HG02623 (cell line): ENCODE measurements around the gene SYP.
A peak's percentile ranks its signal among the peaks of the same experiment; 100 is the strongest.
"Not testable (repeated sequence)": the region's sequence is repeated elsewhere in the genome, so short reads cannot be mapped to it uniquely, and the experiment has no call there.

Experiments used
- ATAC-seq: cut with Tn5 transposase; IDR thresholded peaks from one replicate; pipeline ENCODE4 v1.9.1; 2021; ENCODE audit warnings: moderate library complexity; ENCODE audit not compliant: unreplicated experiment

SYP gene

DNA sequence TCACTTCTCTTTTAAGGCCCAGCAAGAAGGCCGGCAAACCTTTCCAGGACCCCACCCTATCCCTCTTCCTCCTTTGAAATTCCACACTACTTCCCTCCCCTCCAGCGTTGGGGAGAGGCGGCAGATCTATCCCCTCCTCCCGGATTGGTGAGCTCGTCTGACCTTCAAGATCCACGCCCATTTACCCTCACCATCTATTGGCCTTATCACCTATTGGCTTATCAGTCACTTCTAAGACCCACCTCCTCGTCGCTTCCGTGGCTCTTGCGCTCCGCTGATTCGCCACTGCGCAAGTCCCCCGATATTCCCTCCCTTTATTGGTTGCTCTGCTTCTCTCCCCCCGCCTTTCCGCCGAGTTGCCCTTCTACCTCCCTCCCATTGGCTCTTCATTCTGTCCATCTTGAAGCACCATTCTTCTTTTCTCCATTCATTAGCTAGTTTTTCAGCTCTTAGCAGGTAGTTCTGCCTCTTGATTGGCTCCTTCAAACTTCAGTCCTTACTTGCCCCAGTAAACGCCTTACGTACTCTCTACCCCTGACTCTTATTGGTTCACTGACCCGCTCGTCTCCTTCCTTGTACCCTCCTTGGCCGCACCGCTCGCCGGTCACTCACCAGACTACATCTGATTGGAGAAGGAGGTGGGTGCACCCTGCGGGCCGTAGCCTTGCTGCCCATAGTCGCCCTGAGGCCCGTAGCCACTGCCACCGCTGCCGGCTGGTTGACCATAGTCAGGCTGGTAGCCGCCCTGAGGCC lies 9.0 kb downstream of the SYP start:
- peak; percentile 89 for ATAC-seq

DNA sequence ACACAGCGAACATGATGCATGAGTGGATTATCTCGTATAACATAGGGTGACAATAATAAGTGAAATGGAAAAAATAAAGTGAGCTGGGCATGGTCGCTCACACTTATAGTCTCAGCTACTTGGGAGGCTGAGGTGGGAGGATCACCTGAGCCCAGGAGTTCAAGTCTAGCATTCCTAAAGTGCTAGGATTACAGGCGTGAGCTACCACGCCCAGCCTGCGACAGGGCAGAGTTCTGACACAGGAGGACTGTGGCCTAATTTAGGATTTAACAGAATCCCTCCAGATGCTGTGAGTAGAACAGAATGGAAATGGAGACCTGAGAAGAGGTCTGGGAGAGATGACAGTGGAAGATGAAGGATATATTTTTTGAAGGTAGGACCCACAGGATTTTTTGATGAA lies 10.4 kb downstream of the SYP start:
- ATAC-seq = no peak

DNA sequence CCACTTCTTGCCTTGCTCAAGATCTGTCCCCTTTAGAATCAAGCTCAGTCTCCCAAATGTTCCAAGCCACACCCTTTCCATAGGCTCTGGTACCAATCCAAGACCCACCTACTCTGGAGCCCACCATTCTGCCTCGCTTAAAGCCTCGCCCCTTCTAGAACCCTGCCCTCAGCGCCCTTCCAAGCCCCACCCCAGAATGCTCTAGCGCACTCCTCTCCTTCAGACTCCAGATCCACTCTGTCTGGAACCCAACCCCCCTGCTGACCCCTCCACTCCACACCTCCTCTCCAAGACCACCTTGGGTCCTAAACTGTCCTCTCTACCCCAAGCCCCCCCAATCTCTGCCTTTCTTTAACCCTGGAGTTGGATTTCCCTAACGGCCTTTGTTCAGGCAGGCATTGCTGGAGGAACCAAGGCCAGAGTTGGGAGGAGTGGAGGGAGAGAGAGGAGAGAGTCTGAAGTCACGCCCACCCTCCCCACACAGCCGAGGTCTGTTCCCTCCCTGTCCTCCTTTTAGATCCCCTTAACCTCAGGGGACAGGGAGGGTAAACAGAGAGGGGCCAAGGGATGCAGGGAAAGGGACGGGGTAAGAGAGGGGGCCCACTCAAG lies 11.4 kb downstream of the SYP start:
- no peak for ATAC-seq

DNA sequence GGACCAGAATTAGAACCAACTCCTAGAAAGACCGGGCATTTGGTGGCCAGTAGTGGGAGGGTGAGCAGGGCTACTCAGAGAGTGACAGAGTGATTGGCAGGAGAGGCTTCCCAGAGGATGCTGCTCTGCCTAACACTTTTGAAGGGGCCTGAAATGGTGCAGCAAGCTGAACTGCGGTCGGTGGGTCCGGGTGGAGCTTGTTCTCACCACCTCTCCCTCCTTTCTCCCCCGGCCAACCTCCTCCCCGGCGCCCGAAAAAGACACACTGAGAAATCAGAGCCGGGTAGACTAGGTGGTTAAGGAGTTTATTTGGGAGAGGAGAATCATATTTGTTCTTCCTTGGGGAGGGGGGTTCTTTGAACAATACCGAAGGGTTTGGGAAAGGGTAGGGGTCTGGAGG lies 12.5 kb downstream of the SYP start:
- no peak for ATAC-seq

DNA sequence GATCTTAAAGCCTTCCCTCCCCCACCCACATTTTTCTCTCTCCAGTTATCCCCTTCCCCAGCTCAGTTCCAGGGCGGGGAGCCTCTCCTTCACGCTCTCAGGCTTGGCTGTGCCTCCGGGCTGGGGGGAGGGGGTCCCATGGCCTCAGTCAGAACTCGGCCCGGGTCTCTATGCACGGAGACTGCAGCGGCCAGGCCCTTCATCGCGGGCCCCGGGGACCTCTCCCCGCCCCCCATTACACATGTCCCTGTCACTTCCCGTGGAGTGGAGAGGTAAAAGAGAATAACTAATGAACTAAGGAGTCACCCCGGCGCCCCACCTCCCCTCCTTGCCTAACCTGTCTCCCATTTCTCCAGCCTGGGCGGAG lies 13.0 kb downstream of the SYP start:
- no peak for ATAC-seq

DNA sequence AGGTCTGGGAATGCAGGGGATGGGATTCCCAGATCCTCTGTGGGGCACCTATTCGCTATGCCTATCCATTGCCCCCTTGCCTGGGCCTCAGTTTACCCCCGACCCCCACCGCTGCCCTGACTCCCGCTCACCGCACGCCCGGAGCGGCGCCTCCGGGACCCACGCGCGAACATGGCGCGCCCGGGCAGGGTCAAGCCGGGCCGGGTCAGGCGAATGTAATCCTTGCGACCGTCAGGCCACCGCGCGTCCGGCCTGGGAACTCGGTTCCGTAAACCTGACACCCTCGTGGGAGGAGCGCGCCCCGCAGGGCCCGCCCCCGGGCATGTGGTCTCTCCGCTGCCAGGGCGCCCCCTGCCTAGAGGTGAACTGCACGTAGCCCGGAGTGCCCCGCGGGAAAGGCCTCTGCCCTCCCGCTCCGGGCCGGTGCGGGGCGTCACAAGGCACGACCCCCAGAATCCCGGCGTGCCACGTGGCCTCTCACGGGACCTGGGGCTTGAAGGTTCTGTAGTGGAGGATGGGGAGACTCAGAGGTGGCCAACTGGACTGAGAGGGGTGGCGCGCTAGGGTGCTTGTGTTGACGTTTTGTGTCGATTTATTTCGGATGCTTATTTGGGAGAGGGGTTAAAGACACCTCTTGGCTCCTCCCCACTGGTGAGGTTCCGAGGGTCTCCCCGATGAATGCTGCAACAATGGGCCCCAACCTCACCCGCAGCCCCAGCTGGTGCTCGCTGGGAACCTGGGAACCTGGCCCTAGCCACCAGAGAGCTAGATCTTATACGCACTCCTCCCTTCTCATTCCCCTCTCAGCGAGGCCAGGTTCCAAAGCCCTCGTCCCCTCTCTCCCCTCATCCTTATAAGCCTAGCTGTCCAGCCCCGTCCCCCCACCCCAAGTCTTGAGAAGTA lies 13.6 kb downstream of the SYP start, which contains the start of gene PRICKLE3:
TSS of gene PRICKLE3 (minus strand) at position 249 of the 903 bp plus-strand sequence. CDS start at position 173, 76 bp downstream.
- no peak for ATAC-seq

DNA sequence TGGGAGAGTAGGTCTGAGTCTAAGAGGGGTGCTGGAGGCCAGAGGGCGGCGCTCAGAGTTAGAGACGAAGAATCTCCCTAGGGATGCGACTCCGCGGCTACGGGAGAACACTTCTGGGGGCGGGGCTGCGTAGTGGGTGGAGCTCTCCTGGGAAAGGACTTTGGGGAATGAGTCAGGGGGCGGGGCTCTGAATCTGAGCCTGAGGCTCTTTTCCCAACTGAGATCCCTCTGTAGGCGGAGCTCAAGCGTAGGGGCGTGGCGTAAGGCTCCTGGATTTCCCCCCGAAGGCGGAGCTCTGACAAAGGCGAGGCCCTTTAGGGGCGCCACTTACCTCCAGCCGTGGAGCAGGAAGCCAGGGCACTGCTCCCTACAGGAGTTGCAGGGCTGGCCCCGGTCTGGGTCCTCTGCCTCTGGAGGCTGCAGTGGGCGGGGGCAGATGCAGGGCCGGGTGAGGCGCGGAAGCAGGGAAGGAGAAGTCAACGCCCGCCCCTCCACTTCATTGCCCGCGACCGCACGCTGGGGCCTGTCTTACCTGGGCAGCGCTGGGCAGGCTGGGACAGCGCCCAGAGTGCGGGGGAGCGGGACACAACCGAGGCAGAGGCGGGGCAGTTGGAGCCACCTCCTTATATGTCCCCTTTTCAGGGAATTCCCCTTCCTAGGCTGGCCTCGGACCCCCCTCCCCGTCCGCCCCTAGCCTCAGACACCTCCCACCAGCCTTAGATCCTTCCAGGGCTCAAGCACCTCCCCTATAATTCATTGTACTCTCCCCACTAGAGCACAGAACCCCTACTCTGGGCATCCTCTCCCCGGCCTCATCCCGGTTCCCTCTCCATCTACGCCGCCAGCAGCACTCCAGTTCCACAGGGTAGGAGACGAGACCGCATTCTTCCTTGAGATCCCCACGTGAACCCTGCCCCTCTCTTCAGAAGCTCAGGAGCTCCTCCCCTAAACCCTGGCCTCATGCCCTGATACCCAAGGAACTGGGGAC lies 15.4 kb downstream of the SYP start:
- no peak for ATAC-seq

DNA sequence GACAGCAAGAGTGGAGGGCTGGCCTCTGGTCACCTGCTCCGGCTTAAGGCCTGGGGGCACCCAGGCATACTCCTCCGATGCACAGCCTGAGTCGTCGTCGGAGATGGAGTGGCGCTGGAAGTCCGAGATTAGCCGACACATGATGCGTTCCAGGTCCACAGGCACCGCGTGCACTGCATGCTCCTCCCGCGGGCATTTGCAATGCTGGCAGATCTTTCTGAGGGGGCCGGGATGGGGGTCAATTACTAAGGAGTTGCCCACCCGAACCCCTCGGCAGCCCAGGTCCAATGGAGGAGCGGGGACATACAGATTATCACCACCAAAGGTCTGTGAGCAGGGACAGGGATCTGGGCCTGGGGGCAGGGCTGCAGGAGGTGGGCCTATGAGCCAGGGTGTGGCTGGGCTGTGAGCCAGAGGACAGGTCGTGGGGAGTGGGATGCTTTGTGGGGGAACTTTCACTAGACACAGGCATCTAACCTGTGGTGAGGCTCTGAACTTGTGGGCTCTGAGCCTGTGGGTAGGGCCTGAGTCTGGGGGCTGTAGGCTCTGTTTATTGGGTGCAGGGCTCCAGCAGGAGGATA lies 16.2 kb downstream of the SYP start:
- ATAC-seq = no peak

DNA sequence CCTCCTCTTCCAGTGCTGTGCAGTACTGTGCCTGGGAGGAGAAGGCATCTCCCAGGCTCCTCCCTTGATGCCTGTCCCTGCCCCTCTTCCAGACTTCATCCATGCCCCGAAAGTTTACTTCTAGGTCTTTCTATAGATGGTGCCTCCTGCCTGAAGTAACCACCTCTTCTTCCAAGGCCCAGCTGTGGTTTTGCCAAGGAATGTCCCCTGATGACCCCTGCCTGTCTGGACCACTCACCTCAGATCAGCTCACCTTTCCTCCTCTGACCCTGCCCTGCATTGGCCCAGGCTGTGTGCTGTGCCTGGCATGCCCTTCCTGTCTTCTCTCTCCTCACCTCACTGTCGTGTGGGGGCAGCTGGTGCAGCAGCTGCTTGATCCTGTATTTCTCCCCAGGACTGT lies 20.6 kb downstream of the SYP start:
- ATAC-seq = no peak

DNA sequence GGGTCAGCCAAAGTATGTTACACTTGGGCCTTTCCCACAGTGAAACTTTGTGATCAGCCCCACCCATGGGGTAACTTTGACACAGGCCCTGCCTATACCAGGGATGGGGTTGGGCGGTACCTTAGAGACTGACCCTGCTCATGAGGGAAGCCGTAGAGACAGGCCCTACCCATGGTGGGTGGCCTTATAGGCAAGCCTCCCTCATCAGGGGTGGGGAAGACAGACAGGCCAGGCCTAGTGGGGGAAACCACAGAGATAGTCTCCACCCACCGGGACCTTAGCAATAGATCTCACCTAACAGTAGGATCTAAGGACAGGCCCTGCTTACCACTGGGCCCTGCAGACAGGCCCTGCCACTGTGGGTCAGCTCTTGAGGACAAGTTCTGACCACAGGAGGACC lies 21.5 kb downstream of the SYP start:
- ATAC-seq = no peak

DNA sequence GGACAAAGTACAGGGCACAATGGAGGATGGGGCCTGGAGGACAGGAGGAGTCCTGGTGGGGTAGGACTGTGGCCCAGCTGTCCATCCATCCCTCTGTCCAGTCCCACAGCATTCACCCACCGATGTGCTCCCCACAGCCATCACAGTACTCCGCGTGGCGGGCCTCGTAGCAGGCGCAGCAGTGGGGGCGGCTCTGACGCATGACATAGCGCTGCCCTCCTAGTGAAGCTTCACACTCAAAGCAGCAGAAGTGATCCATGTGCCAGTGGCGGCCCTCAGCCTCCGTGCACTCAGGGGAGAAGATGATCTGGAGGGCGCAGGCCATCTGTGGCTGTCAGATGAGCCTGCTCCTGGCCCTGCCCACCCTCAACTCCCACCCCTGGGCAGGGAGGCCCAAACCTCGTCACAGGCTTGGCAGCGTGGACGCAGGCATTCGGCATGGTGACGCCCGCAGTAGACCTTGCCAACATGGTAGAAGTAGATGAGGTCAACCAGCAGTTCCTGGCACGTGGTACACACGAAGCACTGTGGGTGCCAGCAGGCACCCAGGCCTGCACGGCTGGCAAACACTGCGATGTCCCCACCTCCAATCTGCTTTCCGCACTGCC lies 22.0 kb downstream of the SYP start:
- ATAC-seq = no peak

DNA sequence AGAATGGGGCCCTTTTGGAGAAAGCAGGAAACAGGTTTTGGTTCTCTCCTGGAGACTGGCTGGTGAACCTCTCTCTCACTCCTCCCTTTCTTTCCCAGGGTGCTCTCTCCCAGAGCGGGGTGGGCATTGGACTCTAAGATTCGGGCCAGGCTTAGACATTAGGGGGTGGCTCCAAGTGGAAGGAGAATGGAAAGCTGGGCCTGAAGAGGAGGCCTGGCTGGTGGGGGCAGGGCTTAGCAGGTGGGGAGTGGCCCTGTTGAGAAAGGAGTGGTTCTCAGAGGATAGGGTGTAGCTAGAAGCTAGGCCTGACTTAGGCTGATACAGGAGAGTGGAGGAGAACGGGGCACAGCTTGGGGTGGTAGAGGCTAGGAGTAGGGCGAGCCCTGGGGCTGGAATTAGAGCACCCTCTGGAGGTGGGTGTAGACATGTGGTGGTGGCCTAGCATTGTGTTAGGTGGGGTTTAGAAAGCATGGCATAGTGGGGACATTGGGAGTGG lies 22.6 kb downstream of the SYP start:
- no peak for ATAC-seq

DNA sequence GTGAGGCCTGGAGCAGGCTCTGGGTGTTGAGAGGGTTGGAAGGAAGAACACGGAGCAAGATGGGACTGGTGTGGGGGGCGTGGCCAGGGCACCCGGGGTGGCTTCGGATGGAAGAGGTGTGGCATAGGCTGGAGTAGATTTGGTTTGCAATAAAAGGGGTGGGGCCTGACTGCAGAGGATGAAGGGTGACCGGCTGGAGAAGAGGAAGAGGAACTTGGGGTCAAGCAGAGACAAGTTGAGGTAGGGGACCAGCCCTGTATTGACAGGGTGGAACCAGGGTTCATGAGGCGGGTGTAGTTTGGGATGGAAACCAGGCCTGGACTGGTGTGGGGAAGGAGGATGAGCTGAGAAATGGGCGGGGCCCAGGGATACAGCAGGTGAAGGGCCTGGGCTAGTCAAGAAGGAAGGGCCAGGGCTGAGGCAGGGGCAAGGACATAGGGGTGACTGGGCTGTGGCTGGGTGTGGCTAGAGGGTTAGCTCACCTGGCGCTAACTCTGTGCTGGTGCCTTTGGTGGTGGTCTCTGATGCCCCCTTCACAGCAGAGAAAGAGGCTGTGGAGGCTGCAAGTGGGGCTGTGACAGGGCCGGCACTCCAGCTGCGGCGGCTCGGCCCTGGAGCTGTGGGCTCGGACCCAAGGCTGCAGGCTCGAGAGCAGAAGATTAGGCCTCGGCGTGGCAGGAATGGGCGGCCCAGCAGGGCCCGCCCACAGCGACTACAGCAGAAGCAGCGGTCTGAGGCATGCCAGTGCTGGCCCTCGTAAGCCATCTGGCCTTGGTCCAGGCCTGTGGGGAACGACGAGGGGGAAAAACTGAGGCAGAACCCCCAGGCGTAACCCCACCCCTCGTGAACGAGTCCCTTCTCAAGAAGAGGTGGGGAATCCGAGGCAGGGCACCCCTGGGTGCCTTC lies 23.3 kb downstream of the SYP start:
- no peak for ATAC-seq

DNA sequence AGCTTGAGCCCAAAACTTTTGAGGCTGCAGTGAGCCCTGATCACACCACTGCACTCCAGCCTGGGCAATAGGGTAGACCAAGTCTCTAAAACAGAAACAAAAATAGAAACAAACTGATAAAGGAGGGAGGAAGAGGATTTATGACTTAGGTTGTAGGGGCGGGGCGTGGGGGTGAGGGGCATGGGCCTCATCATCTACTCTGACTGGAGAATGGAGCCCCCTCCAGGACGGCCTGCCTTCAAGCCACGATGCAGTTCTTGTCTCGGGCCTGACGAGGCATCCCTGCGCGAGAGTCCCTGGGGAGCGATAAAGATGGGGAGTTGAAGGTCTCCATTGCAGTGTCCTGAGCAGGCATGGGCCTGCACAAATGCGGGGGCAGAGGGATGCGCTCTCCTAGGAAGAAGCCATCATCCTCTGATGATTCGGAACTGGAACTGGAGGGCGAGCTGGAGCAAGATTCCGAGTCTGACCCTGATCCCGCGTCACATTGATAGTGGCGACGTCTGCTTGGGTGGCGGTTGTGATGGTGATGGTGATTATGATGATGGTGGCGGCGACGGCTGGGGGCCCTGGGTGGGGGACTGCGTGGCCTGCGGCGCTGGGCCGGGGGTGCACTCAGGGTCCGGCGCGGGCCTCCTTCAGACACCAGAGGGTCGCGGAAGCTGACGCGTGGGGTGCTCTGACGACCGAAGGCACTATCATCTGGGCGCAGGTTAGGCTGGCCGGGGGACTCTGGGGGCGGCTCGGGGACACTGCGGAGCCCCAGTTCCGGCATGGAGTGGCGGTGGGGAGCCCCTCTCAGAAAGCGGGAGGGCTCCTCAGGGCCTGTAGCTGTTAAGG lies 24.3 kb downstream of the SYP start:
- ATAC-seq = no peak

DNA sequence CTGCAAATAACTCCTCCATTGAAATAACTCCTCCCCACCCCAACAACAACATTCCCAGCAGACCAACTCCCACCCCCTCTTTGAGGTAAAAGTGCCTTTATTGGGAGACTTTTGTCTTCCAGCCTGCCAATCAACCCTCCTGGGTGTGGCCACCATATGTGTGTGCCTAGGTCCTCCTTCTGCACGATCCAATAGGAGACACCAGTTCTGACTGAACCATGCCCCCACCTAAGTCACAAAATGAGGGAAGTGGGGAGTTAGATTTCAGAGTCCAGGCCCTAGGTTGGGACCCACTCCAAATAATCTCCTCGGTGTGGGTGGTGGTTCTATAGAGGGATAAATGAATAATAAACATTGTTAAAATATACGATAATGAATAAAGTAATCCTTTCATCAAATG lies 25.3 kb downstream of the SYP start:
- no peak for ATAC-seq

DNA sequence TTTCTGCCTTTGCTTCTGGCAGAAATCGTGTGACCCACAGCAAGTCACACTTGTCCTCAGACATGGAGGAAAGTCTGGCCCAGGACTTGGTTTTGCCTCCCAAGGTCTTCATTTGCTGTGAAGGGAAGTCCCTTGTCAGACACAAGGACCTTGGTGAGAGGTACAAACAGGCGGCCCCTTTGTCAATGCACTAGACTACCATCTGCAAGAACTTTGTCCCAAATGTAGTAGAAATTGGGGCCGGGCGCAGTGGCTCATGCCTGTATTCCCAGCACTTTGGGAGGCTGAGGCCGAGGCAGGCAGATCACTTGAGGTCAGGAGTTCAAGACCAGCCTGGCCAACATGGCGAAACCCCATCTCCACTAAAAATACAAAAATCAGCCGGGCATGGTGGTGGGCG lies 26.4 kb downstream of the SYP start:
- ATAC-seq = not testable (repeated sequence)

DNA sequence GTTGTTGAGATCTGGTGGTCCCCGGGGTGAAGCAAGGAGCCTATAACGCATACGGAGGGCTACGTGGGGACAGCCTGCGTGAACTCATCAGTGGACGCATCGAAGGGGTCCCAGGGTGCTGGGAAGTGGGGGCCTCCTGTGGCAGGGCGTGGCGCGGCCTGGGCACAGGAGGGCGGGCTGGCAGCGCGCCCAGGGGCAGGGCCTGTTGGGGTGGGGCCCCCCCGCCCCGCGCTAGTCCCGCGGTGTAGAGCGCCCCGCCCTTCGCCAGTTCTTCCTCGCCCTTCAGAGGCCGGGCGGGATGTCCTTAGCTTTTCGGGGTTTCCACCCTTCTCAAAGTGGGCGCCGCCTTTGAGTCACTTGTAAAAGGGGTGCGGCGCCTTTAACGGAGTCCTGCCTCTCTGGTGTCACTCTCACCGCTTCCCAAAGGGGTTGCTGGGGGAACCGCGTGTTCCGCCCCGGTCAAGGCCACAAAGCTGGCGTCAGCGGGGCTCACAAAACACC lies 27.7 kb downstream of the SYP start:
- peak; percentile 63 for ATAC-seq
